Pulmonary artery endothelial cell (primary cell): ENCODE measurements around the gene TVP23A. TPM values are rescaled to one million over a fixed set of nuclear protein-coding genes. Genes with fewer than 3 reads are reported as not detected.

Experiments
- total RNA-seq: library from RNA; depleted of rRNA; stranded (reverse); fragments of >200 nt; gene quantifications from 2 replicates; pipeline ENCODE4 v1.2.3, GENCODE V29; 2014

The TVP23A gene
- total RNA-seq, 1 donor from 2014 or later = not detected

Other genes with a start within 250 kb of the TVP23A start
- gene EMP2, start 238.2 kb downstream of the TVP23A start, total RNA-seq = 16.7 and 19.8 TPM in 2 replicates
- gene TEKT5, start 123.9 kb downstream of the TVP23A start, total RNA-seq = not detected in 2 replicates
- gene NUBP1, start 75.0 kb downstream of the TVP23A start, total RNA-seq = 27.4 and 27.6 TPM in 2 replicates
- 0.07 and 0.14 TPM in 2 replicates for gene CIITA, start 58.4 kb upstream of the TVP23A start, total RNA-seq
- gene DEXI, start 123.7 kb upstream of the TVP23A start, total RNA-seq = 38.4 and 45.5 TPM in 2 replicates
- gene CLEC16A, start 125.8 kb upstream of the TVP23A start, total RNA-seq = 13.0 and 14.0 TPM in 2 replicates